Psoas muscle (tissue), 8 donors: ENCODE data around the gene INVS. TPM values are rescaled to one million over a fixed set of nuclear protein-coding genes. Genes with fewer than 3 reads are reported as not detected.

Source experiments
- ATAC-seq, 4 donors: fragments of 200-7000 bp; cut with Tn5 transposase; one replicate each; pipeline ENCODE4 v1.9.1; 2020; ENCODE audit warnings: moderate library complexity in 3 of 4, mild to moderate bottlenecking in 2 of 4
- DNase-seq, 2 donors: peaks; one replicate each; pipeline ENCODE4 v3.0.0-alpha.2; 2020
- H3K27ac ChIP-seq: fragments of 200-600 bp; one replicate; pipeline ENCODE4 v1.8.0; 2022
- H3K27me3 ChIP-seq, 3 donors: fragments of 200-600 bp in 1 of 3; one replicate each; pipeline versions ENCODE4 v1.6.1 to v1.8.0; 2013 to 2022; ENCODE audit warnings: low read length in 2 of 3, mild to moderate bottlenecking in 2 of 3, moderate library complexity in 1 of 3; ENCODE audit not compliant: insufficient read depth in 3 of 3
- H3K36me3 ChIP-seq, 2 donors: fragments of 200-600 bp in 1 of 2; one replicate each; pipeline versions ENCODE4 v1.6.1 to v1.8.0; 2013 to 2022; ENCODE audit warnings: low read depth in 1 of 2, mild to moderate bottlenecking in 1 of 2, moderate library complexity in 1 of 2; ENCODE audit not compliant: insufficient read depth in 1 of 2
- H3K4me1 ChIP-seq: fragments of 200-600 bp; one replicate; pipeline ENCODE4 v1.8.0; 2022
- H3K4me3 ChIP-seq: fragments of 200-600 bp; one replicate; pipeline ENCODE4 v1.8.0; 2022; ENCODE audit warnings: mild to moderate bottlenecking
- H3K9me3 ChIP-seq: fragments of 200-600 bp; one replicate; pipeline ENCODE4 v1.8.0; 2022
- CTCF ChIP-seq: fragments of 200-600 bp; IDR thresholded peaks from one replicate; pipeline ENCODE4 v1.8.0; 2022; ENCODE audit warnings: antibody characterized with exemption
- WGBS, 3 donors: extraction: QIAGEN DNeasy Blood & Tissue Kit; methylation state at CpG; one replicate each; pipeline versions ENCODE4 v1.1.6 to v1.1.7; 2013; 5-methylcytosine and 5-hydroxymethylcytosine counted together
- intact Hi-C, 2 donors: fragments of 100-400 bp; cut with DNase I; formaldehyde crosslinking; loops; one replicate each; pipeline versions ENCODE4 v1.11.0 to v1.14.2; 2022
- polyA plus RNA-seq, 3 donors: library from polyadenylated mRNA; stranded (reverse); fragments of 200-250 nt; gene quantifications; one replicate each; pipeline ENCODE4 v1.2.3, GENCODE V29; 2013
- total RNA-seq, 4 donors: library from RNA; stranded (reverse); fragmentation: NEBNext Ultra II Directional in 2 of 4; extraction: Animal tissue kit (Norgen Biotek cat#: 25700) in 2 of 4; gene quantifications; one replicate each; pipeline versions ENCODE4 v1.2.1 to v1.2.4, GENCODE V29; 2021 to 2023
- donor health status: healthy with polysubstance abuse.
- donor health status: DM: no; HTN: no; CAD: no; lungs with moderate emphysema.
- donor health status: Bipolar disorder and iron deficiency.
- donor health status: healthy.
- donor health status: DM: yes; HTN: yes; CAD: no.
- donor health status: DM: no; HTN: no; CAD: no.
- donor health status: DM: no; HTN: no; CAD: no.
- donor health status: DM: yes; HTN: yes; CAD: no.

INVS gene
- total and polyA plus RNA-seq, 7 donors: 1.6 to 7.3 (median 5.7) TPM

GRCh38 chr9:100284247-100284646 lies 185.2 kb downstream of the INVS start:
- no peaks in the 10 kb centered on the region for H3K27me3 ChIP-seq
- peaks cover 6 to 53% of the 10 kb centered on the region in 2 donors for H3K36me3 ChIP-seq
- H3K4me3 ChIP-seq: no peak overlapping the region
- TF ChIP-seq CTCF: no peak
- H3K4me1 ChIP-seq: no peaks in the 10 kb centered on the region
- WGBS, 3 donors: 79 to 80% (median 80%) methylated on average over 7 of the region's 7 CpGs
- no peak overlapping the region for H3K27ac ChIP-seq
- H3K9me3 ChIP-seq: no peaks in the 10 kb centered on the region
- no peak for DNase-seq
- intact Hi-C loops: no loop called here
- no peak for ATAC-seq

GRCh38 chr9:100285080-100285479 lies 186.0 kb downstream of the INVS start:
- no peak for TF ChIP-seq CTCF
- ATAC-seq: no peak
- H3K27ac ChIP-seq: no peak overlapping the region

GRCh38 chr9:100285601-100286000 lies 186.6 kb downstream of the INVS start:
- no peak for TF ChIP-seq CTCF
- Histone ChIP-seq H3K36me3 (peaks cover 6 to 64% of the 10 kb centered on the region in 2 donors), H3K27ac (no peak overlapping the region), H3K4me1 (no peaks in the 10 kb centered on the region), H3K27me3 (no peaks in the 10 kb centered on the region), H3K9me3 (no peaks in the 10 kb centered on the region), H3K4me3 (no peak overlapping the region)
- DNase-seq (no peak), ATAC-seq (no peak)
- intact Hi-C loops: no loop called here
- 97 to 99% (median 98%) methylated on average over 7 of the region's 7 CpGs for whole genome bisulfite sequencing, 3 donors

More at GRCh38 chr9:100285080-100285479, 186.0 kb downstream of the INVS start:
- Histone ChIP-seq H3K36me3 (peaks cover 6 to 60% of the 10 kb centered on the region in 2 donors), H3K9me3 (no peaks in the 10 kb centered on the region), H3K4me3 (no peak overlapping the region), H3K27me3 (no peaks in the 10 kb centered on the region), H3K4me1 (no peaks in the 10 kb centered on the region)
- intact Hi-C loops: no loop called here
- DNase-seq: no peak

GRCh38 chr9:100286257-100286656 lies 187.2 kb downstream of the INVS start:
- intact Hi-C loops: no loop called here
- Histone ChIP-seq H3K27me3 (no peaks in the 10 kb centered on the region), H3K4me3 (no peak overlapping the region), H3K9me3 (no peaks in the 10 kb centered on the region), H3K36me3 (peaks cover 6 to 66% of the 10 kb centered on the region in 2 donors), H3K27ac (no peak overlapping the region), H3K4me1 (no peaks in the 10 kb centered on the region)
- TF ChIP-seq CTCF: no peak
- no peak for ATAC-seq
- WGBS, 3 donors: 89 to 95% (median 90%) methylated on average over 6 of the region's 6 CpGs
- DNase-seq: no peak

- WGBS, 3 donors: 97 to 98% (median 98%) methylated on average over 5 of the region's 5 CpGs
- H3K27ac ChIP-seq: no peak overlapping the region
- H3K36me3 ChIP-seq: peaks cover 6 to 73% of the 10 kb centered on the region in 2 donors
- no peaks in the 10 kb centered on the region for H3K9me3 ChIP-seq
- H3K27me3 ChIP-seq: no peaks in the 10 kb centered on the region
- ATAC-seq (no peak), DNase-seq (no peak)
- H3K4me3 ChIP-seq: no peak overlapping the region
- H3K4me1 ChIP-seq: no peaks in the 10 kb centered on the region
- intact Hi-C loops: no loop called here
- TF ChIP-seq CTCF: no peak
These were observed 188.1 kb downstream of the INVS start for GRCh38 chr9:100287186-100287585.
